Neural crest cell (in vitro differentiated cells): Measurements from ENCODE around the gene CD300LG. TPM values are rescaled to one million over a fixed set of nuclear protein-coding genes. Genes with fewer than 3 reads are reported as not detected.

Experiments used
- DNase-seq: peaks from one replicate; pipeline ENCODE4 v3.0.0; 2021; ENCODE audit warnings: low read depth, mixed read lengths, low spot score
- H3K27ac Mint-ChIP-seq: one replicate; pipeline ENCODE4 v1.8.0; 2021; ENCODE audit warnings: mild to moderate bottlenecking, mixed read lengths; ENCODE audit not compliant: unreplicated experiment
- H3K27me3 Mint-ChIP-seq: 2 replicates; pipeline ENCODE4 v1.8.0; 2021; ENCODE audit warnings: low read depth, mild to moderate bottlenecking, mixed read lengths
- H3K36me3 Mint-ChIP-seq: 2 replicates; pipeline ENCODE4 v1.8.0; 2021; ENCODE audit warnings: low read depth, mild to moderate bottlenecking, mixed read lengths
- H3K4me1 Mint-ChIP-seq: 2 replicates; pipeline ENCODE4 v1.8.0; 2021; ENCODE audit warnings: mixed read lengths
- H3K4me3 Mint-ChIP-seq: one replicate; pipeline ENCODE4 v1.8.0; 2021; ENCODE audit warnings: mild to moderate bottlenecking, mixed read lengths
- H3K9me3 Mint-ChIP-seq: 2 replicates; pipeline ENCODE4 v1.8.0; 2021; ENCODE audit warnings: mixed read lengths
- CTCF ChIP-seq: fragments of 200-600 bp; sonication (generic); conservative IDR thresholded peaks from 2 replicates; pipeline ENCODE4 v1.5.0; 2021; ENCODE audit warnings: antibody characterized with exemption, mild to moderate bottlenecking
- total RNA-seq: library from RNA; stranded (reverse); gene quantifications from 2 replicates; pipeline ENCODE4 v1.2.1, GENCODE V29; 2021

Gene CD300LG
- total RNA-seq, 1 donor from 2014 or later: not detected

- Mint-ChIP-seq H3K4me3 (peak overlapping the region; percentile 81), H3K36me3 (no peaks in the 10 kb centered on the region), H3K4me1 (peaks cover 39% of the 10 kb centered on the region), H3K27ac (no peak overlapping the region), H3K27me3 (peaks cover 16% of the 10 kb centered on the region), H3K9me3 (no peaks in the 10 kb centered on the region)
- no peak for TF ChIP-seq CTCF
- no peak for DNase-seq
Measured at GRCh38 chr17:43831633-43832032, 15.3 kb upstream of the CD300LG start.

- no peaks in the 10 kb centered on the region for H3K36me3 Mint-ChIP-seq
- DNase-seq: peak; percentile 42
Measured at GRCh38 chr17:43832168-43832975, 14.6 kb upstream of the CD300LG start.

GRCh38 chr17:43832976-43833829 is 13.8 kb upstream of the CD300LG start, which contains the start of gene MPP3:
MPP3 (minus strand) TSS chr17:43833146; CDS start chr17:43831906, 1,240 bp downstream.
- Mint-ChIP-seq H3K27ac (peak within 1 kb of the TSS; percentile 67), H3K27me3 (peaks cover 16% of the 10 kb centered on the region), H3K4me3 (peak within 1 kb of the TSS; percentile 91), H3K4me1 (peaks cover 39% of the 10 kb centered on the region), H3K36me3 (no peaks in the 10 kb centered on the region), H3K9me3 (no peaks in the 10 kb centered on the region)
- TF ChIP-seq CTCF: no peak
- peak; percentile 34 for DNase-seq

More at GRCh38 chr17:43832168-43832975, 14.6 kb upstream of the CD300LG start:
- TF ChIP-seq CTCF: no peak
- Mint-ChIP-seq H3K27me3 (peaks cover 16% of the 10 kb centered on the region), H3K27ac (peak overlapping the region; percentile 67), H3K4me1 (peaks cover 39% of the 10 kb centered on the region), H3K4me3 (peak overlapping the region; percentile 81), H3K9me3 (no peaks in the 10 kb centered on the region)

GRCh38 chr17:43834106-43834505 is 12.9 kb upstream of the CD300LG start:
- TF ChIP-seq CTCF: no peak
- peaks cover 33% of the 10 kb centered on the region for H3K4me1 Mint-ChIP-seq
- DNase-seq: no peak
- peaks cover 16% of the 10 kb centered on the region for H3K27me3 Mint-ChIP-seq
- no peaks in the 10 kb centered on the region for H3K36me3 Mint-ChIP-seq
- H3K9me3 Mint-ChIP-seq: no peaks in the 10 kb centered on the region
- peak overlapping the region; percentile 91 for H3K4me3 Mint-ChIP-seq
- H3K27ac Mint-ChIP-seq: no peak overlapping the region

- no peak for DNase-seq
- Mint-ChIP-seq H3K4me1 (peaks cover 5% of the 10 kb centered on the region), H3K27ac (no peak overlapping the region), H3K27me3 (peaks cover 22% of the 10 kb centered on the region), H3K4me3 (no peak overlapping the region), H3K36me3 (no peaks in the 10 kb centered on the region), H3K9me3 (no peaks in the 10 kb centered on the region)
- TF ChIP-seq CTCF: no peak
Measured at GRCh38 chr17:43839670-43840108, 7.3 kb upstream of the CD300LG start.
